ENCODE data around the gene CACNA1D. TPM values are rescaled to one million over a fixed set of nuclear protein-coding genes. Genes with fewer than 3 reads are reported as not detected.
A peak's percentile ranks its signal among the peaks of the same experiment; 100 is the strongest.

Gene CACNA1D
- total RNA-seq, 2 experiments from 2014 or later, result not detected

- no peaks in the 10 kb centered on the region for H3K36me3 Mint-ChIP-seq (ENCODE audit: low read depth)
- CTCF ChIA-PET, result no interaction called here
- H3K27me3 Mint-ChIP-seq (ENCODE audit: low read depth), result peaks cover 41% of the 10 kb centered on the region
- intact Hi-C loops (cut with micrococcal nuclease), result loop anchor here (10.0 kb wide), 1 partner anchor 384 kb away; no protein-coding TSS in a partner anchor
- H3K4me3 Mint-ChIP-seq, result no peak overlapping the region
- H3K4me1 Mint-ChIP-seq (ENCODE audit: low read depth), result peaks cover 7% of the 10 kb centered on the region
- DNase-seq, result no peak
- no peak overlapping the region for H3K27ac Mint-ChIP-seq
- H3K9me3 Mint-ChIP-seq, result no peaks in the 10 kb centered on the region
Observed at GRCh38 chr3:53498806-53499641, 4.6 kb downstream of the CACNA1D start.

- Mint-ChIP-seq H3K27ac (no peak overlapping the region), H3K4me1 (ENCODE audit: low read depth) (peaks cover 4% of the 10 kb centered on the region), H3K9me3 (no peaks in the 10 kb centered on the region), H3K27me3 (ENCODE audit: low read depth) (peaks cover 37% of the 10 kb centered on the region), H3K36me3 (ENCODE audit: low read depth) (no peaks in the 10 kb centered on the region), H3K4me3 (no peak overlapping the region)
- intact Hi-C loops (cut with micrococcal nuclease), result no loop called here
- CTCF ChIA-PET, result no interaction called here
- no peak for DNase-seq
Observed at GRCh38 chr3:53500165-53500777, 5.9 kb downstream of the CACNA1D start.

- intact Hi-C loops (cut with micrococcal nuclease), result no loop called here
- no peaks in the 10 kb centered on the region for H3K9me3 Mint-ChIP-seq
- CTCF ChIA-PET, result interaction anchor here (0.8 kb wide), 1 partner anchor 266 kb away, joined by 8 read pairs; no protein-coding TSS in a partner anchor
- no peaks in the 10 kb centered on the region for H3K4me1 Mint-ChIP-seq (ENCODE audit: low read depth)
- H3K27me3 Mint-ChIP-seq (ENCODE audit: low read depth), result peaks cover 33% of the 10 kb centered on the region
- DNase-seq, result no peak
- H3K4me3 Mint-ChIP-seq, result no peak overlapping the region
- no peak overlapping the region for H3K27ac Mint-ChIP-seq
- H3K36me3 Mint-ChIP-seq (ENCODE audit: low read depth), result no peaks in the 10 kb centered on the region
Observed at GRCh38 chr3:53501178-53501577, 6.8 kb downstream of the CACNA1D start.

GRCh38 chr3:53502737-53503136 lies 8.3 kb downstream of the CACNA1D start:
- Mint-ChIP-seq H3K27me3 (ENCODE audit: low read depth) (peaks cover 19% of the 10 kb centered on the region), H3K27ac (no peak overlapping the region), H3K4me3 (no peak overlapping the region), H3K9me3 (no peaks in the 10 kb centered on the region), H3K36me3 (ENCODE audit: low read depth) (no peaks in the 10 kb centered on the region), H3K4me1 (ENCODE audit: low read depth) (no peaks in the 10 kb centered on the region)
- CTCF ChIA-PET, result interaction anchor here (0.7 to 1.0 kb wide), 2 partner anchors 300 to 624 kb away, joined by 3 read pairs; no protein-coding TSS in a partner anchor
- intact Hi-C loops (cut with micrococcal nuclease), result no loop called here
- no peak for DNase-seq

- CTCF ChIA-PET, result interaction anchor here (0.7 to 1.3 kb wide), 3 partner anchors 10 to 300 kb away, joined by 3 to 4 read pairs (median 3); no protein-coding TSS in a partner anchor
- H3K4me3 Mint-ChIP-seq, result no peak overlapping the region
- no peaks in the 10 kb centered on the region for H3K9me3 Mint-ChIP-seq
- no peaks in the 10 kb centered on the region for H3K36me3 Mint-ChIP-seq (ENCODE audit: low read depth)
- no peak for DNase-seq
- peaks cover 19% of the 10 kb centered on the region for H3K27me3 Mint-ChIP-seq (ENCODE audit: low read depth)
- intact Hi-C loops (cut with micrococcal nuclease), result no loop called here
- H3K27ac Mint-ChIP-seq, result no peak overlapping the region
- no peaks in the 10 kb centered on the region for H3K4me1 Mint-ChIP-seq (ENCODE audit: low read depth)
Observed at GRCh38 chr3:53503195-53503594, 8.8 kb downstream of the CACNA1D start.

GRCh38 chr3:53506110-53506762 lies 11.8 kb downstream of the CACNA1D start:
- H3K36me3 Mint-ChIP-seq (ENCODE audit: low read depth), result no peaks in the 10 kb centered on the region
- no peaks in the 10 kb centered on the region for H3K4me1 Mint-ChIP-seq (ENCODE audit: low read depth)
- peaks cover 26% of the 10 kb centered on the region for H3K27me3 Mint-ChIP-seq (ENCODE audit: low read depth)
- intact Hi-C loops (cut with micrococcal nuclease), result no loop called here
- no peak for DNase-seq
- no peak overlapping the region for H3K27ac Mint-ChIP-seq
- CTCF ChIA-PET, result no interaction called here
- H3K4me3 Mint-ChIP-seq, result no peak overlapping the region
- no peaks in the 10 kb centered on the region for H3K9me3 Mint-ChIP-seq

GRCh38 chr3:53506763-53507145 lies 12.3 kb downstream of the CACNA1D start:
- Mint-ChIP-seq H3K4me1 (ENCODE audit: low read depth) (no peaks in the 10 kb centered on the region), H3K9me3 (no peaks in the 10 kb centered on the region), H3K27me3 (ENCODE audit: low read depth) (peaks cover 27% of the 10 kb centered on the region), H3K36me3 (ENCODE audit: low read depth) (no peaks in the 10 kb centered on the region), H3K4me3 (no peak overlapping the region), H3K27ac (no peak overlapping the region)
- intact Hi-C loops (cut with micrococcal nuclease), result no loop called here
- DNase-seq, result no peak
- CTCF ChIA-PET, result interaction anchor here (0.5 kb wide), 1 partner anchor 288 kb away, joined by 3 read pairs; no protein-coding TSS in a partner anchor

GRCh38 chr3:53509494-53509893 lies 15.1 kb downstream of the CACNA1D start:
- H3K9me3 Mint-ChIP-seq, result no peaks in the 10 kb centered on the region
- no peak overlapping the region for H3K27ac Mint-ChIP-seq
- intact Hi-C loops (cut with micrococcal nuclease), result no loop called here
- no peaks in the 10 kb centered on the region for H3K36me3 Mint-ChIP-seq (ENCODE audit: low read depth)
- no peak for DNase-seq
- H3K4me3 Mint-ChIP-seq, result no peak overlapping the region
- CTCF ChIA-PET, result no interaction called here
- no peaks in the 10 kb centered on the region for H3K4me1 Mint-ChIP-seq (ENCODE audit: low read depth)
- H3K27me3 Mint-ChIP-seq (ENCODE audit: low read depth), result peaks cover 27% of the 10 kb centered on the region

- no peak for DNase-seq
- H3K4me3 Mint-ChIP-seq, result no peak overlapping the region
- H3K27ac Mint-ChIP-seq, result no peak overlapping the region
- CTCF ChIA-PET, result no interaction called here
- H3K36me3 Mint-ChIP-seq (ENCODE audit: low read depth), result no peaks in the 10 kb centered on the region
- intact Hi-C loops (cut with micrococcal nuclease), result loop anchor here (5.0 to 10.0 kb wide), 2 partner anchors 136 to 213 kb away; no protein-coding TSS in a partner anchor
- H3K9me3 Mint-ChIP-seq, result no peaks in the 10 kb centered on the region
- peaks cover 27% of the 10 kb centered on the region for H3K27me3 Mint-ChIP-seq (ENCODE audit: low read depth)
- no peaks in the 10 kb centered on the region for H3K4me1 Mint-ChIP-seq (ENCODE audit: low read depth)
Observed at GRCh38 chr3:53510508-53510907, 16.1 kb downstream of the CACNA1D start.

- H3K27ac Mint-ChIP-seq, result no peak overlapping the region
- CTCF ChIA-PET, result no interaction called here
- DNase-seq, result no peak
- H3K4me1 Mint-ChIP-seq (ENCODE audit: low read depth), result no peaks in the 10 kb centered on the region
- no peaks in the 10 kb centered on the region for H3K36me3 Mint-ChIP-seq (ENCODE audit: low read depth)
- peaks cover 27% of the 10 kb centered on the region for H3K27me3 Mint-ChIP-seq (ENCODE audit: low read depth)
- intact Hi-C loops (cut with micrococcal nuclease), result loop anchor here (5.0 to 10.0 kb wide), 2 partner anchors 136 to 214 kb away; no protein-coding TSS in a partner anchor
- H3K4me3 Mint-ChIP-seq, result no peak overlapping the region
- H3K9me3 Mint-ChIP-seq, result no peaks in the 10 kb centered on the region
Observed at GRCh38 chr3:53511246-53511645, 16.8 kb downstream of the CACNA1D start.

GRCh38 chr3:53513556-53514190 lies 19.3 kb downstream of the CACNA1D start:
- H3K27ac Mint-ChIP-seq, result no peak overlapping the region
- DNase-seq, result peak; percentile 35
- H3K27me3 Mint-ChIP-seq (ENCODE audit: low read depth), result peaks cover 21% of the 10 kb centered on the region
- H3K4me3 Mint-ChIP-seq, result no peak overlapping the region
- no peaks in the 10 kb centered on the region for H3K36me3 Mint-ChIP-seq (ENCODE audit: low read depth)
- intact Hi-C loops (cut with micrococcal nuclease), result loop anchor here (5.0 to 10.0 kb wide), 2 partner anchors 139 to 216 kb away; no protein-coding TSS in a partner anchor
- CTCF ChIA-PET, result interaction anchor here (0.7 to 1.5 kb wide), 4 partner anchors 10 to 136 kb away, joined by 3 to 4 read pairs (median 3); no protein-coding TSS in a partner anchor
- H3K4me1 Mint-ChIP-seq (ENCODE audit: low read depth), result no peaks in the 10 kb centered on the region
- H3K9me3 Mint-ChIP-seq, result no peaks in the 10 kb centered on the region

GRCh38 chr3:53516339-53516738 lies 21.9 kb downstream of the CACNA1D start:
- Mint-ChIP-seq H3K9me3 (no peaks in the 10 kb centered on the region), H3K4me3 (no peak overlapping the region), H3K36me3 (ENCODE audit: low read depth) (no peaks in the 10 kb centered on the region), H3K4me1 (ENCODE audit: low read depth) (no peaks in the 10 kb centered on the region), H3K27me3 (ENCODE audit: low read depth) (peaks cover 5% of the 10 kb centered on the region), H3K27ac (no peak overlapping the region)
- DNase-seq, result no peak
- CTCF ChIA-PET, result no interaction called here
- intact Hi-C loops (cut with micrococcal nuclease), result loop anchor here (10.0 kb wide), 1 partner anchor 142 kb away; no protein-coding TSS in a partner anchor
